Loucy (cell line): ENCODE data around the gene BRINP2.

Source experiments
- EZH2phosphoT487 ChIP-seq: fragments of 200-600 bp; IDR thresholded peaks from 2 replicates; pipeline ENCODE4 v1.6.1; 2018; ENCODE audit warnings: antibody characterized with exemption, mild to moderate bottlenecking, moderate library complexity, borderline replicate concordance
- TF ChIP-seq, protein P1 (sequence below): fragments of 200-600 bp; sonication (generic); conservative IDR thresholded peaks from 2 replicates; pipeline ENCODE4 v1.5.1; 2014; ENCODE audit warnings: mild to moderate bottlenecking, antibody characterized with exemption, low read length

GRCh38 chr1:177172866-177173265 lies 2.1 kb downstream of the BRINP2 start:
- TF ChIP-seq, protein P1, sequence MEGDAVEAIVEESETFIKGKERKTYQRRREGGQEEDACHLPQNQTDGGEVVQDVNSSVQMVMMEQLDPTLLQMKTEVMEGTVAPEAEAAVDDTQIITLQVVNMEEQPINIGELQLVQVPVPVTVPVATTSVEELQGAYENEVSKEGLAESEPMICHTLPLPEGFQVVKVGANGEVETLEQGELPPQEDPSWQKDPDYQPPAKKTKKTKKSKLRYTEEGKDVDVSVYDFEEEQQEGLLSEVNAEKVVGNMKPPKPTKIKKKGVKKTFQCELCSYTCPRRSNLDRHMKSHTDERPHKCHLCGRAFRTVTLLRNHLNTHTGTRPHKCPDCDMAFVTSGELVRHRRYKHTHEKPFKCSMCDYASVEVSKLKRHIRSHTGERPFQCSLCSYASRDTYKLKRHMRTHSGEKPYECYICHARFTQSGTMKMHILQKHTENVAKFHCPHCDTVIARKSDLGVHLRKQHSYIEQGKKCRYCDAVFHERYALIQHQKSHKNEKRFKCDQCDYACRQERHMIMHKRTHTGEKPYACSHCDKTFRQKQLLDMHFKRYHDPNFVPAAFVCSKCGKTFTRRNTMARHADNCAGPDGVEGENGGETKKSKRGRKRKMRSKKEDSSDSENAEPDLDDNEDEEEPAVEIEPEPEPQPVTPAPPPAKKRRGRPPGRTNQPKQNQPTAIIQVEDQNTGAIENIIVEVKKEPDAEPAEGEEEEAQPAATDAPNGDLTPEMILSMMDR, result no peak
- no peak for TF ChIP-seq EZH2phosphoT487
